ENCODE measurements around the gene KDM6A.

DNA sequence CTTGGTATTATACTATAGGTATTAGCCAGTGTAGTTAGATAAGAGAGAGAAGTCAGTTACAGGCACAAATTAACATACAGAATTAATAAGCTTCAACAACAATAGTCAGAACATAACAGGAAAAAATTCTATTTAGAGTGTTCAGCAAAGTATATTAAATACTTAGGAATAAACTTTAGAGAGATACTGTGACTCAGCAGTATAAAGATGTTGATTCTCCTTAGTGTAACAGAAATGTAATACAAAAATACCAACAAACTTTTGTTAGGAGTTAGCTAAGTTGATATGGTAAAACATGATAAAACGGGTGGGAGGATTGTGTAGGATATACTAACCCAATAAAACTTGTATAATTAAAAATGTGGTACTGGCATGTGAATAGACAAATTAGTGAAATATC lies 173.4 kb downstream of the KDM6A start:
- TF ChIP-seq, protein P1, sequence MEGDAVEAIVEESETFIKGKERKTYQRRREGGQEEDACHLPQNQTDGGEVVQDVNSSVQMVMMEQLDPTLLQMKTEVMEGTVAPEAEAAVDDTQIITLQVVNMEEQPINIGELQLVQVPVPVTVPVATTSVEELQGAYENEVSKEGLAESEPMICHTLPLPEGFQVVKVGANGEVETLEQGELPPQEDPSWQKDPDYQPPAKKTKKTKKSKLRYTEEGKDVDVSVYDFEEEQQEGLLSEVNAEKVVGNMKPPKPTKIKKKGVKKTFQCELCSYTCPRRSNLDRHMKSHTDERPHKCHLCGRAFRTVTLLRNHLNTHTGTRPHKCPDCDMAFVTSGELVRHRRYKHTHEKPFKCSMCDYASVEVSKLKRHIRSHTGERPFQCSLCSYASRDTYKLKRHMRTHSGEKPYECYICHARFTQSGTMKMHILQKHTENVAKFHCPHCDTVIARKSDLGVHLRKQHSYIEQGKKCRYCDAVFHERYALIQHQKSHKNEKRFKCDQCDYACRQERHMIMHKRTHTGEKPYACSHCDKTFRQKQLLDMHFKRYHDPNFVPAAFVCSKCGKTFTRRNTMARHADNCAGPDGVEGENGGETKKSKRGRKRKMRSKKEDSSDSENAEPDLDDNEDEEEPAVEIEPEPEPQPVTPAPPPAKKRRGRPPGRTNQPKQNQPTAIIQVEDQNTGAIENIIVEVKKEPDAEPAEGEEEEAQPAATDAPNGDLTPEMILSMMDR (IDR thresholded peaks at IDR 0.05), result no peak
- no peak for TF ChIP-seq POLR2A (IDR thresholded peaks at IDR 0.05)
